Measurements from ENCODE around the gene NCAN.
"Not testable (repeated sequence)": the region's sequence is repeated elsewhere in the genome, so short reads cannot be mapped to it uniquely, and the experiment has no call there.

Gene NCAN

DNA sequence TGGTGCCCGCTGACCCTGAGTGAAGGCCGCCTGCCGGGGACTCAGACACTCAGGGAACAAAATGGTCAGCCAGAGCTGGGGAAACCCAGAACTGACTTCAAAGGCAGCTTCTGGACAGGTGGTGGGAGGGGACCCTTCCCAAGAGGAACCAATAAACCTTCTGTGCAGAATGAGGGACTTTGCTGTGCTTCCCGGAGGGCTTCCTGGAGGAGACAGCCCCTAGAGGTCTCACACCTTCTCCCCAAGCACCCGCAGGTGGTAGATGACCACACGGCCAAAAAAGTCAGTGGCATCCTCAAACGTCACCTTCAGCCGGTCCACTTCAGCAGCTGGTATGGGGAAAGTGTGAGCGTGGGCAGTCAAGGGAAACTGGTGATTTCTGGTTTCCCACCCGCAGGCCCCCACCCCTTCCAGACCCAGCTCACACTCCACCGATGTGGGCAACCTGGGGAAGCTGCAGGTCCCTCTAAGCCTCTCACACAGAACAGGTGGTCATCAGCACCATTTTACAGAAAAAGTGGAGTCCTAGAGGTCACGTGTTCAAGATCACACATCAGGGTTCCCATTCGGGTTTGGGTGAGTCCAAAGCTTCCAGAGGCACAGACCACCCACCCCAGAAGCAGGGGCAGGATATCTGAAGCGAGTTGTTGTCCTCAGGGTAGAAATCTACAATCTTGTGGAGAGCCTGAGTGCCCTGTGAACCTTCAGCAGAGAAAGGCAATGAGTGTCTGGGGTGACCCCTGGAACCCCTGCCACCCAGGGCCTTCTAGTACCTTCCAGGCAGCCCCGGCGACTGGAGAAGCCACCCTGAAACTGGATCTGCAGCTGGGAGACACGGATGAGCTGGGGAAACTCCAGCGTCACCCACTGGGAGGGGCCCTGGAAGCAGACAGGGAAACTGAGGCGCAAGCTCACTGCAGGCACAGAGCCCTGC lies 9.8 kb upstream of the NCAN start:
- no peak for DNase-seq

- DNase-seq, result no peak
Measured at GRCh38 chr19:19202707-19203011, 9.1 kb upstream of the NCAN start.

GRCh38 chr19:19203012-19203856 lies 8.5 kb upstream of the NCAN start, which contains the start of gene NR2C2AP:
Gene NR2C2AP, minus strand, starts transcription at chr19:19203414. Its CDS starts 354 bp downstream, at chr19:19203060.
- peak; percentile 90 for DNase-seq

DNA sequence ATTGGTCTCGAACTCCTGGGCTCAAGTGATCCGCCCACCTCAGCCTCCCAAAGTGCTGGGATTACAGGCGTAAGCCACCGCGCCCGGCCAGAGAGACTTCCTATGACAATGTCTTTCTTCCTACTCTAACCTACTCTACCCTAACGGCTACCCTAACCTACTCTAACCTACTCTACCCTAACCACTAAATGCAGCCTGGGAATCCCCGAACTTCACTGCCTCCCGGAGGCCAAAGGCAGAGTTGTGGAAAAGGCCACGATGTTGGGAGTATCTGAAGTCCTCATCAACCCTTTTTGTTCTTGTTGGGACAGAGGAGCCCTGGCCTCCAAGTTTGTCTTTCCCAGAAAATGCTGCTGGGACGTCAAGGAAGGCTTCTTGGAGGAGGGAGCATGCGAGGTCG lies 7.6 kb upstream of the NCAN start:
- DNase-seq, result no peak

GRCh38 chr19:19205416-19206410 lies 6.0 kb upstream of the NCAN start:
- DNase-seq, result no peak

DNA sequence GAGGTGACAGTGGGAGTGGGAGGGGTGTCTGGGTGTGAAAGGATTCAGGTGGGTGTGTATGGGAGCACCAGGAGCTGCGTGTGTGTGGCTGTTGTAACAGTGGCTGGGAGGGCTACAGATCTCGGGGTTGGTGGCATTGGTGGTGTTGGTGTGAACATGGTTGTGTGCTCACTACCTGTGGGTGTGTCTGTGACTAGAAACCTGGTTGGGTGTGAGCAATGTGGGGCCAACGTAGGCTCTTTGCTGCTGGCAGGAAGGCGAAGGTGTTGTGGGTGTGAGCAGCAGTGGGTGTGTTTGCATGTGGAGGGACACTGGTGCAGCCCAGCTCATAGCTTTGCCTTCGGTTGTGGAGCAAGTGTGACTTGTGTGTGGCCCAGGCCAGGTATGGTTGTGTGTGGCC lies 4.8 kb upstream of the NCAN start:
- DNase-seq, result no peak

GRCh38 chr19:19207637-19208572 lies 3.9 kb upstream of the NCAN start:
- DNase-seq, result no peak

DNA sequence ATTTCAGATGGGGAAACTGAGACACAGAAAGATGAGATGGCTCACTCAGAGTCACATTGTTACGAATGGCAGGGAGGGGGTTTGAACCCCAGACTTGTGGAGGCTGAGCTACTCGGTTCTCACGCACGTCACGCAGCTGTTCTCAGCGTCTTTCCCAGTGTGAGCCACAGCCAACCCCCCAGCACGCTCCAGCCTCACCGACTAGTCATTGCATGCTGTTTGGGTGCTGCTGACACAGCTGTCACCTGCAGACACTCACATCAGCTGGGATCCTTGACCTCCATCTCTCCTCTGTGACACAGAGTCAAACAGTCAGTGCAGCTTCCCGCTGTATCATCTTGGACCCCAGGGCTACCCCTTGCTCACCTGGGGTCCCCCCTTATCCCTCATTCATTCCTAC lies 2.4 kb upstream of the NCAN start:
- no peak for DNase-seq

DNA sequence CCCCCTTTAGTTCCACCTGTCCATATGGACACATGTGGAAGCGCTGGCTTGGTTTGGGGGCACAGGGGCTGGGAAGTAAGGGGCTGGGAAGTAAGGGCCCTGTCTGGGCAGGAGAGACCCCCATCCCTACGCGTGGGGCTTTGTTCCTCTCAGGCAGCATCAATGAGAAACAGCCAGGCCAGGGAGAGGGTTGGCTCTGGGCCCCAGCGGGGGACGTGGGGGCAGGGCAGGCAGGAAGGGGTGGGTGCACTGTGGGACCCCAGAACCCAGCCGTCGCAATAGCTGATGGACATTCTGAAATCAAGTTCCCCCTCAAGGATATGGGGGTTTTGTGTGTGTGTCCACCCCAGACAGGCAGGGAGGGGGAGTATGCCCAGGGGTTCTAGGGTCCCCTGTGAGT lies 1.2 kb downstream of the NCAN start:
- no peak for DNase-seq

DNA sequence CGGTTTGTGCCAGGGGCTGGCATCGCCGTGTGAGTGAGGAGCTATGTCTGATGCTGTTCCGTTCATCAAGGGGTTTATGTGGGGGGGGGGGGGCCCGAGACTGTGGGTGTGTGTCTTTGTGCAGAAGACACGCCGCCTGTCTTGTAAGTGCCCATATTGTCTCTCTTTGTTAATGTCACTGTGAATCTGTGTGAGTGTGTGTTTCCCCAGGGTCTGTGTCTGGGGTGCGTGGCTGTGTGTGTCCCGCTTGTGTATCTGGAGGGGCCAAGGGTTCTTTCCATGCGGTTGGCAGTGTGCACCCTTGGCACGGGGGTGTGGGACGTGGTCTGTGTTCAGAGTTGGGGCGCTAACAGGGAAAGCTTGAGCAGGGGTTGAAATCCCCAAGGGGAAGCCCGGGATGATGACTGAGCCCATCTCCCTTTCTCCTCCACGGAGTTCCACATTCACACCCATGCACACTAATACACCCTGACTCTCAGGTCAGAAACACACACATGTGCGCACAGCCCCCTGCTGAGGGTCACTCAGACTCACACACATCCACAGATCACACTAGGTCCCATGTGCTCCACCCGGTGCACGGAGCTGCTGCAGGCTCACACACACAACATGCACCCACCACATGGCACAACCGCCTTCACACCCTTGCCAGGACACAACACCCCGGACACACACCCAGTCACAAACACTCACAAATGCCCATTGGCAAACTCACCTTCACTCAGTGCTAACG lies 1.8 kb downstream of the NCAN start:
- no peak for DNase-seq

GRCh38 chr19:19214159-19214490 lies 2.4 kb downstream of the NCAN start:
- no peak for DNase-seq

DNA sequence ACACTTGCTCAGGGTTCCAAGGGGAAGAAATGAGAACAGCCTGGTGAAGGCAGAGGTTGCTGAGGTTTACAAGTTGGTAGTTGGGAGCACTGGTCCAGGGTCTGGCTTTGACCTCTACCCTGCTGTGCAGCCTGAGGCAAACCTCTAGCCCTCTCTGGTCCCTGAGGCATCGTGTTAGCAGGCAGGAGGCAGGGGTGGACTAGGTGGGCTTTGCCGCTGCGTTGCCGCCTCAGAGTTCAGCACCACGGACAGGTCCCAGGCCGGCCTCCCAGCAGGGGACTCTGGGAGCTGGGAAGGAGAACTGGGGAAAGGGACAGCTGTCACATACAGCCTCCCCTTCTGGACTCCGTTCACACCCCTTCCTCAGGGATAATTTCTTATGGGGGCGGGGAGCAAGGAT lies 3.1 kb downstream of the NCAN start:
- no peak for DNase-seq

DNA sequence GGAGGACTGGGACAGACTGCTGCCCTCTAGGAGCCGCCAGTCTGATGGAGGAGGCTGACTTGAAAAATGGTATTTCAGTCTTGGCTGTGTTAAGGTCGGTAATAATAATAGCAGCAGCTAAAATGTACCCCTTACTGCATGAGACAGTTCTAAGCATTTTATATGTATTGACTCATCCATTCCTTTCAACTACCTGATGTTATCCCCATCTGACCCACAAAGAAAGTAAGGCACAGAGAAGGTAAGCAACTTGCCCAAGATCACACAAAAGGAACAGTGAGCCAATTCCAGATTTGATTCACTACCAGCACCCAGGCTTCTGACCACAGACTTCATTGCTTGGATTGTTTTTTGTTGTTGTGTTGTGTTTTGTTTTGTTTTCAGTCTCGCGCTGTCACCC lies 4.0 kb downstream of the NCAN start:
- no peak for DNase-seq

- no peak for DNase-seq
Measured at GRCh38 chr19:19217099-19217498, 5.3 kb downstream of the NCAN start.

GRCh38 chr19:19218911-19219310 lies 7.2 kb downstream of the NCAN start:
- DNase-seq, result no peak

DNA sequence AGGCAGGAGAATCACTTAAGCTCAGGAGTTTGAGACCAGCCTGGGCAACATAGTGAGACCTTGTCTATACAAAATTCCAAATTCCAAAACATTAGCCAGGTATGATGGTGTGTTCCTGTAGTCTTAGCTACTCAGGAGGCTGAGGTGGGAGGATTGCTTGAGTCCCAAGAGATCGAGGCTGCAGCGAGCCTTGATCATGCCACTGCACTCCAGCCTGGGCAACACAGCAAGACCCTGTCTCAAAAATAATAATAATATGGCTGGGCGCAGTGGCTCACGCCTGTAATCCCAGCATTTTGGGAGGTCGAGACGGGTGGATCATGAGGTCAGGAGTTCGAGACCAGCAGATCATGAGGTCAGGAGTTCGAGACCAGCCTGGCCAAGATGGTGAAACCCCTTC lies 9.2 kb downstream of the NCAN start:
- not testable (repeated sequence) for DNase-seq

GRCh38 chr19:19223060-19223459 lies 11.3 kb downstream of the NCAN start:
- no peak for DNase-seq

DNA sequence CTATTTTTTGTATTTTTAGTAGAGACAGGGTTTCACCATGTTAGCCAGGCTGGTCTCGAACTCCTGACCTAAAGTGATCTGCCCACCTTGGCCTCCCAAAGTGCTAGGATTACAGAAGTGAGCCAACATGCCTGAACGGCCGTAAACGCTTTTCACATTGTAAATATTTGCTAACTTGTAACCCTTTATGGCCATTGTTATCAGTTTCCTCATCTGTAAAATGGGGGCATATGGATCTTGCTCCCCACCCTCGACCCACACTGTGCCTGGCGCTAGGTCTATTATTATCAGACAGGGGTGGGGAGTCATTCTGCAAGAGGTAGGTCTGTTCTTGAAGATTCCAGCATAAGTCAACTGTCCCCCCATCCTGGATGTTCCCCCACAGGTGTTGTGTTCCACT lies 11.9 kb downstream of the NCAN start:
- DNase-seq, result no peak

DNA sequence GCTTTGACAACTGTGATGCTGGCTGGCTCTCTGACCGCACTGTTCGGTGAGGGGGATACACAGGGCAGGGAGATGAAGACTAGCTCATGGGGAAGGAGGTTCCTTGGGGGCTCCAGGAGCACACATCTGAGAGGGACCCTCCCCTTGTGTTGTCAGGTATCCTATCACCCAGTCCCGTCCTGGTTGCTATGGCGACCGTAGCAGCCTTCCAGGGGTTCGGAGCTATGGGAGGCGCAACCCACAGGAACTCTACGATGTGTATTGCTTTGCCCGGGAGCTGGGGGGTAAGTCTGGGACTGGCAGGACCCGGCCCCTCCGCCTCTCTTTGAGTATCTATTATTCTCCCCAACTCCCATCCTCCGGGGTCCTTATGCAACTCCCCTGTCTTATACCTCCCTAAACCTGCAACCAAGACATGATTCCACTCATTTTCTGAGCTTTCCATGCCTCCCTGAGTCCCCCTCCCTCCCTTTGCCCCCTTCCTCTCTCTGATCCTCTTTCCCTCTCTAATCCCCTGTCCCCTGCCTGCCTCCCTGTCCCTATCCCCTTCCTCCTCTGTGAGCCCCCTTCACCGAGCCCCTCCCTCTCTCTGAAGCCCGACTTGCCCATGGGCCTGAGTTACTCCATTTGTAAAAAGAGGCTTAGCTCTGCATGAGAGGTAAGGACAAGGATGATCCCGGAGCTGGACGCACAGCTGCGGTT lies 12.5 kb downstream of the NCAN start:
- DNase-seq, result no peak

GRCh38 chr19:19224852-19225494 lies 13.2 kb downstream of the NCAN start:
- DNase-seq, result peak; percentile 75

Data from CD4-positive, alpha-beta T cell treated with Interferon gamma for 1 hour (primary cell).